Posterior cingulate gyrus (tissue), 11 donors: ENCODE measurements around the gene CES3.
"Not testable (repeated sequence)": the region's sequence is repeated elsewhere in the genome, so short reads cannot be mapped to it uniquely, and the experiment has no call there.

Experiments used
- DNase-seq, 10 donors: peaks; one replicate each; pipeline versions ENCODE4 v3.0.0 to v3.0.0-alpha.2; 2020 to 2021; ENCODE audit warnings: mixed read lengths in 3 of 10
- intact Hi-C: fragments of 100-400 bp; cut with DNase I; formaldehyde crosslinking; loops from one replicate; pipeline ENCODE4 v1.15.1; 2023

Gene CES3

DNA sequence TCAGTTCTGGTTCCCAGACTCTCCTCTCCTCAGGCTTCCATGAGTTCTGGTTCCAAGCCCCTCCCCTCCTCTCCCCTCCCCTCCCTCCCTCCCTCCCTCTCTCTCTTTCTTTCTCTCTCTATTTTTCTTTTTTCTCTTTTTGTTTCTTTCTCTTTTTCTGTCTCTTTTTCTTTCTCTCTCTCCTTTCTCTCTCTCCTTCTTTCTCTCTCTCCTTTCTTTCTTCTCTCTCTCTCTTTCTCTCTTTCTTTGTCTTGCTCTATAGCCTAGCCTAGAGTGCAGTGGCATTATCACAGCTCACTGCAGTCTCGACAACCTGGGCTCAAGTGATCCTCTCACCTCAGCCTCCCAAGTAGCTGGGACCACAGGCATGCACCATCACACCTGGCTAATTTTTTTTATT, 796 bp upstream of the CES3 start:
- intact Hi-C loops, result no loop called here
- DNase-seq, result peak in 1 of 10 donors; percentile 4

GRCh38 chr16:66961914-66962313, 848 bp downstream of the CES3 start:
- intact Hi-C loops, result no loop called here
- DNase-seq, result peak in 2 of 10 donors; percentile 17 to 66

GRCh38 chr16:66964049-66964448, 3.0 kb downstream of the CES3 start:
- peak in 3 of 10 donors; percentile 59 to 68 (median 59) for DNase-seq
- intact Hi-C loops, result no loop called here

DNA sequence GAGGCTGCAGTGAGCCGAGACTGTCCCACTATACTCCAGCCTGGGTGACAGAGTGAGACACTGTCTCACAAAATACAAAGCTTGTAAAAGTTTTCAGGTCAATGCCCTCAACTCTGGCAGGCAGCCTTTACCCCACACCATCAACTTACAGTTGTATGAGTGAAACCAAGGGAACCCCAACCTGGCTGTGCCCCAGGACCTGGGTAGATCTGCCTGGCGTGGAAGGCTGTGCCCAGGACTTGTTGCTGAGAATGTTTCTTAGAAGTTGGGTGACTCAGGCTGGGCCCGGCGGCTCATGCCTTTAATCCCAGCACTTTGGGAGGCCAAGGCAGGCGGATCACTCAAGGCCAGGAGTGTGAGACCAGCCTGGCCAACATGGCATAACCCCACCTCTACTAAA, 7.8 kb downstream of the CES3 start:
- intact Hi-C loops, result no loop called here
- peak in 2 of 10 donors; percentile 71 to 80 for DNase-seq

DNA sequence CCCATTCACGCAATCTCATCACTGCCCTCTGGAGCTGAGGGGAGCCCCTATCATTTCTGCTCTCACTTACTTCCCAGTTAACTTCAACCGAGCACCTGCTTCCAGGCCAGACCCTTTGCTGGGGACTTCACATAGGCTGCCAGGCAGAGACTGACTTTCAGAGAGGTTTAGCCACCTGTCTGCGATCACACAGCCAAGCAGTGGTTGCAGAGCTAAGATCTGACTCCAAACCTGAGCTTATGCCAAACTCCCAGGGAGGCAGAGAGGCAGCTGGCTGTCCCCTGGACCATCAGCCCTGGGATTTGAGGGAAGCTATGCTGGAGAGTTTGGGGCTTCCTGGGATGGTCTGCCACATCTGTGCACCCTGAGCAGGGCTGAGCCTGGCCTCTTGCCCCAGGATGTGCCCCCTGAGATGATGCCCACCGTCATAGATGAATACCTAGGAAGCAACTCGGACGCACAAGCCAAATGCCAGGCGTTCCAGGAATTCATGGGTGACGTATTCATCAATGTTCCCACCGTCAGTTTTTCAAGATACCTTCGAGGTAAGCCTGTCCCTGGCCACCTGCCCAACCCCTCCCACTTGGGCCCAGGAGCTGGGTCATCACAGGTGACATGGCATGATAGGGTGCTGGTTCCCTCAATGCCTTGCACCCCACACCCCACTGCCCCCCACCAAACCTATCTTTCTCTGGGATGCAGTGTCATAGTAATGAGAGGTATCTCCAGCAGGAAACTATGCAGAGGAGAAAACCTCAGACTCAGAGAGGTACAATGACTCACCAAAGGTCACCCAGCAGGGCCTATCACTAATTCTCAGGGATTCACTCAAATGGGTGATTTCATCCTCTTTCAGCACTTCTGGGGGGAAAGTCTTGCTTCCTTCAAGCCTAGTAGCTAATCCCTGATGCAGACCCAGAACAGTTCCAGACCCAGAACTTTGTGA, 10.0 kb downstream of the CES3 start:
- intact Hi-C loops, result no loop called here

GRCh38 chr16:66972983-66973382, 11.9 kb downstream of the CES3 start:
- intact Hi-C loops, result no loop called here
- peak in 2 of 10 donors; percentile 45 to 56 for DNase-seq

More for the DNA sequence above, 10.0 kb downstream of the CES3 start:
- peak in 3 of 10 donors; percentile 35 to 81 (median 61) for DNase-seq

DNA sequence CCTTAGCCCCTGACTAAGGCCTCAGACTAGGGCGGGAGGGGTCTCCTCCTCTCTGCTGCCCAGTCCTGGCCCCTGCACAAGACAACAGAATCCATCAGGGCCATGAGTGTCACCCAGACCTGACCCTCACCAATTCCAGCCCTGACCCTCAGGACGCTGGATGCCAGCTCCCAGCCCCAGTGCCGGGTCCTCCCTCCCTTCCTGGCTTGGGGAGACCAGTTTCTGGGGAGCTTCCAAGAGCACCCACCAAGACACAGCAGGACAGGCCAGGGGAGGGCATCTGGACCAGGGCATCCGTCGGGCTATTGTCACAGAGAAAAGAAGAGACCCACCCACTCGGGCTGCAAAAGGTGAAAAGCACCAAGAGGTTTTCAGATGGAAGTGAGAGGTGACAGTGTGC, 12.7 kb downstream of the CES3 start:
- DNase-seq, result peak in 3 of 10 donors; percentile 25 to 77 (median 62)
- intact Hi-C loops, result no loop called here

DNA sequence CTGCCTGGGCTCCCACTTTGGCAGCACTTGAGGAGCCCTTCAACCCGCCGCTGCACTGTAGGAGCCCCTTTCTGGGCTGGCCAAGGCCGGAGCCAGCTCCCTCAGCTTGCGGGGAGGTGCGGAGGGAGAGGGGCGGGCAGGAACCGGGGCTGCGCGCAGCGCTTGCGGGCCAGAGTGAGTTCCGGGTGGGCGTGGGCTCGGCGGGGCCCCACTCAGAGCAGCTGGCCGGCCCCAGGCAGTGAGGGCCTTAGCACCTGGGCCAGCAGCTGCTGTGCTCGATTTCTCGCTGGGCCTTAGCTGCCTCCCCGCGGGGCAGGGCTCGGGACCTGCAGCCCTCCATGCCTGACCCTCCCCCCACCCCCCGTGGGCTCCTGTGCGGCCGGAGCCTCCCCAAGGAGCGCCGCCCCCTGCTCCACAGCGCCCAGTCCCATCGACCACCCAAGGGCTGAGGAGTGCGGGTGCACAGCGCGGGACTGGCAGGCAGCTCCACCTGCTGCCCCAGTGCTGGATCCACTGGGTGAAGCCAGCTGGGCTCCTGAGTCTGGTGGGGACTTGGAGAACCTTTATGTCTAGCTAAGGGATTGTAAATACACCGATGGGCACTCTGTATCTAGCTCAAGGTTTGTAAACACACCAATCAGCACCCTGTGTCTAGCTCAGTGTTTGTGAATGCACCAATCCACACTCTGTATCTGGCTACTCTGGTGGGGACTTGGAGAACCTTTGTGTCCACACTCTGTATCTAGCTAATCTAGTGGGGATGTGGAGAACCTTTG, 13.3 kb downstream of the CES3 start:
- DNase-seq, result peak in 3 of 10 donors; percentile 35 to 72 (median 45)
- intact Hi-C loops, result not testable (repeated sequence)

- intact Hi-C loops, result not testable (repeated sequence)
- DNase-seq, result peak in 3 of 10 donors; percentile 24 to 50 (median 40)
These were observed 13.8 kb downstream of the CES3 start for GRCh38 chr16:66974932-66975246.

DNA sequence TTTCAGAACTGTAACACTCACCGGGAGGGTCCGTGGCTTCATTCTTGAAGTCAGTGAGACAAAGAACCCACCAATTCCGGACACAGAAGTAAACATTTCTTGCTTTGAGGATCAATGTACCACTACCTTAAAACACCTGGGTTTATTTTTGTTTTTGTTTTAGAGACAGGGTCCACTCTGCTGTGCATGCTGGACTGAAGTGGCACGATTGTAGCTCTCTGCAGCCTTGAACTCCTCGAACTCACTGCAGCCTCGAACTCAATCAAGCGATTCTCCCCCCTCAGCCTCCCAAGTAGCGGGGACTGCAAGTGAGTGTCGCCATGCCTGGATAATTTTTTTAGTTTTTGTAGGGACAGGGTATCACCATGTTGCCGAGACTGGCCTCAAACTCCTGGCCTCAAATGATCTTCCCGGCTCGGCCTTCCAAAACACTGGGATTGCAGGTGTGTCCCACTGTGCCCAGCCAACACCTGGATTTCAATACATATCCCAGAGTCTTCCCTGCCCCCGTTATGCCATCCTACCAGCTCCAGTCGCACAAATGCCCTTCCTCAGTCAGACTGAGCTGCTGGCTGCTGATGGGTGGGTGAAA, 14.3 kb downstream of the CES3 start:
- DNase-seq, result peak in 3 of 10 donors; percentile 18 to 56 (median 37)
- intact Hi-C loops, result no loop called here

DNA sequence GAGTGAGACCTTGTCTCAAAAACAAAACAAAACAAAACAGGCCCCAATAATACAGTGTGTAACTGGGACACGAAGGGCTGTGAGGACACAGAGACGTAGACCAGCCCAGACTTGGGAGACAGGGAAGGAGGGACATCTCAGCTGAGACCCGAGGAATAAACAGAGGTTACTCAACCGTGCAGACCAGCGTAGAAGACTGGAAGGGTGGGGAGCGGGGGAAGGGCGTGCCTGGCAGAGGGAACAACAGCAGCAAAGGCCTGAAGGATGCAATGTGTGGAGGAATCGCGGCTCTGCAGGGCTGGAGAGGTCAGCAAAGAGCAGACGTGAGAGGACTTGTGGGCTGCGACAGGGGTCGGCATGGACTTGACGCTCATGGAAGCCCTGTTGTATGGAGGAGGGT, 15.7 kb downstream of the CES3 start:
- intact Hi-C loops, result loop anchor here (1.0 to 2.0 kb wide), 3 partner anchors 38 to 179 kb away; no protein-coding TSS in a partner anchor
- peak in 2 of 10 donors; percentile 12 to 50 for DNase-seq

GRCh38 chr16:66977341-66978113, 16.5 kb downstream of the CES3 start:
- intact Hi-C loops, result loop anchor here (1.0 to 2.0 kb wide), 3 partner anchors 37 to 178 kb away; no protein-coding TSS in a partner anchor
- peak; percentile 80 to 99 (median 94) for DNase-seq

DNA sequence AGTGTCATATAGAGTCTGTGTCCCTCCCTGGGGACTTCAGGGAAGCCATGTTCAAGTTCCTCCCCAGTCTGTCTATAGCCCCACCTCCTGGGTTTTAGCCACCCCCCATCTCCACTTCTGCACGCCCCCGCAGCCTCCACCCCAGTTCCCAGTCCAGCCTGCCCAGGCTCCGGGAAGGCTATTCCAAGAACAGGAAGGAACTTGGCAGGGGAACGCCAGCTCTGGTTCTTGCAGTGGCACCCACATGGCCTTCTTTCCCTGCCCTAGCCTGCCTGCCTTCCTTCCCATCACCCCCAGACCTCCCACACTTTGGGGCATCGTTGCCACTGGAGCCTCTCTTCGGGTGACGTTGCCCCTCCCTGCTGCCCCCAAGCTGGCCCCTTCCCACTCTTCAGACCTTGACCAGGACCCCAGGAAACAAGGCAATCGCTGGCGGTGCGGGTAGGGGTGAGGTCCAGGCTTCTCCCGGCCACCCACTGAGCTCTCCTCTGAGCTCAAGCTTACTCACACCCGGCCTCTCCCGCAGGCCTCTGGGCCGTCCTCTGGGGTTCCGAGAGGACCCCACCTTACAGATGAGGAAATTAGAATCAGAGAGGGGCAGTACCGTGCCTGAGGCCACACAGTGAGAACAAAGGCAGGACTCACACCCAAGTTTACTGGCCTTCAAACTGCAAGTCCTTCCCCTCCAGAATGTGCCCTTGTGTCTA, 18.1 kb downstream of the CES3 start:
- peak in 3 of 10 donors; percentile 37 to 85 (median 72) for DNase-seq
- intact Hi-C loops, result no loop called here

- intact Hi-C loops, result no loop called here
These were observed 22.0 kb downstream of the CES3 start for GRCh38 chr16:66983033-66983432.

DNA sequence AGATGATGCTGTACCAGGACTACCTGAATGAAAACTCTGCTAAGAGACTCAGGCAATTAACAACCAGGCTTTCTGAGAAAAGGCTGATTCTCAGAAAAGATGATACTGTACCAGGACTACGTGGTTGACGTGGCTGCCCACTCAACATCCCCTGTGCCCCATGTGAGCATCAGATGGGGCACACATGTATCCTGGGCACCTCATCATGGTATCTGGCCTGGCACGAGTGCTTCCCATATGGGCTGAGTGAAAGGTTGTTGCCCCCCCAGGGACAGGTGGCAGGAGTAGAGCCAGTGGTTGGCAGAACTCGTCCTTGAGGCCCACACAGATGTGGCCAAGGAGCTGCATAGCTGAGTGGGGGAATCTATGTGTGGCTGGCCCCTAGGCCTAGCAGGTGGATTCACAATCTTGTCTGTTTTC, 23.8 kb downstream of the CES3 start:
- intact Hi-C loops, result no loop called here
- DNase-seq, result no peak

More at GRCh38 chr16:66983033-66983432, 22.0 kb downstream of the CES3 start:
- DNase-seq, result no peak

DNA sequence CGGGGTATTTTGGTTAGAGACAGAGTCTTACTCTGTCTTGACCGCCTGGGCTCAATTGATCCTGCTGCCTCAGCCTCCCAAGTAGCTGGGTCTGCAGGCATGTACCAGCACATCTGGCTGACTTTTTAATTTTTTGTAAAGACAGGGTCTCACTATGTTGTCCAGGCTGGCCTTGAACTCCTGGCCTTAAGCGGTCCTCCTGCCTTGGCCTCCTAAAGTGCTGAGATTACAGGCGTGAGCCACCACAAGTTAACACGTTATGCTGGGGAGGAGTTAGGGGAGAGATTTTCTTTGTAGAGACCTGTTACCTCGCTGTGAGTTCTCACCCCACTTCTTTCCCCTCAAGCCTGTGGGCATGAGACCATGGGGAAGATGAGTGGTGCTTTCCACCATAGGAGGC, 25.5 kb downstream of the CES3 start:
- DNase-seq, result no peak
- intact Hi-C loops, result no loop called here

GRCh38 chr16:66988197-66988788, 27.2 kb downstream of the CES3 start, which contains the start of gene CES4A:
Gene CES4A (plus strand): TSS chr16:66988589. CDS start chr16:66988773, 184 bp downstream.
- intact Hi-C loops, result no loop called here
- DNase-seq, result no peak

DNA sequence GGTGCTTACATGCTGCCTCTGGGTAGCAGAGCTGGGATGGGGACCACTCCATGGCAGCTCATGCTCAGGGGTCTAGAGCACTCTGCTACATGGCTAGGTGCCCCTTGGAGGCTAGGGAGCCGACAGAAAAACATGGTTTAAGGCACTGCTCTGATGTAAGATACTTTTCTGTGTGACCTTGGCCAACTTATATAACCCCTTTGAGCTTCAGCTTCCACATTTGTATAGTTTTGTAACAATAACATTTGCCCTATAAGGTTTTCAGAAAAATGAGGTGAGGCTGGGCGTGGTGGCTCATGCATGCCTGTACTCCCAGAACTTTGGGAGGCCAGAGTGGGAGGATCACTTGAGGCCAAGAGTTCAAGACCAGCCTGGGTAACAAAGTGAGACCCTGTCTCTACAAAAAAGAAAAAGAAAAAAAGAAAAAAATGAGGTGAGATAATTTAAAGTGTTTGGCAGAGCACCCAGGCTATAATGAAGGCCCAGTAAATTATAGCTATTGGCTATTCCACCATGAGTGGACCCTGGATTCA, 30.5 kb downstream of the CES3 start:
- DNase-seq, result no peak
- intact Hi-C loops, result no loop called here
